ENCODE results near the gene RIMBP3C. TPM values are rescaled to one million over a fixed set of nuclear protein-coding genes. Genes with fewer than 3 reads are reported as not detected.
"Not testable (repeated sequence)": the region's sequence is repeated elsewhere in the genome, so short reads cannot be mapped to it uniquely, and the experiment has no call there.

The RIMBP3C gene
- total RNA-seq, 2 donors from 2014 or later: 0.04 TPM; not detected in 1

- H3K4me1 ChIP-seq; H3K27me3 ChIP-seq; H3K36me3 ChIP-seq; H3K4me3 ChIP-seq; H3K9me3 ChIP-seq; H3K27ac ChIP-seq; DNase-seq (ENCODE audit: low spot score): not testable (repeated sequence)
These were observed 53.3 kb downstream of the RIMBP3C start for GRCh38 chr22:21497984-21498383.

Other genes with a start within 250 kb of the RIMBP3C start
- under 1 TPM in 1 of 2 donors, not detected in 1; 0.08 TPM for gene RIMBP3B, start 167.7 kb downstream of the RIMBP3C start, total RNA-seq
- 1 to 10 TPM; 1.8 to 3.3 TPM for gene HIC2, start 134.1 kb downstream of the RIMBP3C start, total RNA-seq
- 1 to 10 TPM; 1.3 TPM for gene TMEM191C, start 84.1 kb downstream of the RIMBP3C start, total RNA-seq
- 10 to 100 TPM; 46.9 to 62.2 TPM for gene UBE2L3, start 16.3 kb upstream of the RIMBP3C start, total RNA-seq
- 10 to 100 TPM; 15.2 to 20.5 TPM for gene YDJC, start 78.6 kb upstream of the RIMBP3C start, total RNA-seq
- not detected for gene CCDC116, start 81.3 kb upstream of the RIMBP3C start, total RNA-seq
- gene SDF2L1, start 90.8 kb upstream of the RIMBP3C start, total RNA-seq: 10 to 100 TPM; 25.9 to 40.5 TPM
- gene PPIL2, start 114.6 kb upstream of the RIMBP3C start, total RNA-seq: 10 to 100 TPM; 20.2 to 25.4 TPM
- gene YPEL1, start 184.3 kb upstream of the RIMBP3C start, total RNA-seq: 10 to 100 TPM in 1 of 2 donors, 1 to 10 TPM in 1; 5.0 to 11.5 TPM